Muscle layer of colon (tissue), 2 donors: ENCODE data around the gene COL4A1.
A peak's percentile ranks its signal among the peaks of the same experiment; 100 is the strongest.

ENCODE experiments used
- H3K27ac ChIP-seq: one replicate; pipeline ENCODE4 v1.7.0; 2013; ENCODE audit warnings: low read depth, mild to moderate bottlenecking, low read length, moderate library complexity
- H3K27me3 ChIP-seq, 2 donors: one replicate each; pipeline ENCODE4 v1.7.0; 2013; ENCODE audit warnings: low read length in 2 of 2, mild to moderate bottlenecking in 2 of 2; ENCODE audit not compliant: insufficient read depth in 2 of 2, control insufficient read depth in 1 of 2
- H3K36me3 ChIP-seq: one replicate; pipeline ENCODE4 v1.7.0; 2013; ENCODE audit warnings: mild to moderate bottlenecking, low read length; ENCODE audit not compliant: insufficient read depth
- H3K4me1 ChIP-seq: one replicate; pipeline ENCODE4 v1.7.0; 2013; ENCODE audit warnings: mild to moderate bottlenecking, low read length; ENCODE audit not compliant: insufficient read depth
- H3K4me3 ChIP-seq, 2 donors: one replicate each; pipeline ENCODE4 v1.7.0; 2013; ENCODE audit warnings: low read length in 2 of 2, low read depth in 1 of 2, mild to moderate bottlenecking in 1 of 2, moderate library complexity in 1 of 2
- H3K9ac ChIP-seq: one replicate; pipeline ENCODE4 v1.7.0; 2013; ENCODE audit warnings: low read length
- H3K9me3 ChIP-seq: one replicate; pipeline ENCODE4 v1.7.0; 2013; ENCODE audit warnings: mild to moderate bottlenecking, low read length
- donor health status: abdominal sarcoma.
- donor health status: Adenocarcinoma of cecum.

The COL4A1 gene

DNA sequence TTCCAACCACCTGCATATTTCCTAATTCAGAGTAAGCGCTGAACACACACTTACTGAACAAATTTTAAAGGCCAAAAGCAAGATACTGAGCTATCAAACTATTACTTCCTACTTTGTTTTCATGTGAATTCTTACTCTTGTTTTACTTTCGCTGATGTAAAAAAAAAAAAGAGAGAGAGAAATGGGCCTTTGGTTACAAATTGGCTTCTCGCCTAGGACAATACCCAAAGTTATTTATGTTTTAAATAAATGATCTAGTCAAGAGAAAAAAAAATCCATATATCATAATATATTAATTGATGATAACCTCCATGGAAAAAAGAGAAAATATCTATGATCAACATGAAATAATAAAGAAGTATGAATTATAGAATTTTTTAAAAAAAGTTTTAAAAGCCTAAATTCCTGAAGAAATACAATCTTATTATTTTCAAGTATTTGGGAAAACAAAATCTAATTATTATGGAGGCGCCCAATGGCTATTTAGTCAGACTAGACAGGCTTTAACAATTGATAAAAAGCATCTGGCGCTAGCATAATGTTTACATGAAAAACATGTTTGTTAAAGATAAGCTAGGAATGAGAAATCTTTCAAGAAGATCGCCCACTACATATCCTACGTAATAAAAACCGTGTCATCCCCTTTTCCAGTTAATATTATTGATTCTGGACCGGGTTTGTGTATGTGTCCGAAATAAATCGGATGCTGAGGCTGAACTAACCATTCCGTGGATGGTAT, 9.0 kb downstream of the COL4A1 start:
- H3K9ac ChIP-seq: peak overlapping the region; percentile 9
- H3K27me3 ChIP-seq: no peaks in the 10 kb centered on the region
- H3K27ac ChIP-seq: peak overlapping the region; percentile 81
- no peaks in the 10 kb centered on the region for H3K9me3 ChIP-seq
- H3K4me3 ChIP-seq: peak overlapping the region in 1 of 2 donors; percentile 49
- H3K36me3 ChIP-seq: no peaks in the 10 kb centered on the region
- peaks cover 83% of the 10 kb centered on the region for H3K4me1 ChIP-seq

DNA sequence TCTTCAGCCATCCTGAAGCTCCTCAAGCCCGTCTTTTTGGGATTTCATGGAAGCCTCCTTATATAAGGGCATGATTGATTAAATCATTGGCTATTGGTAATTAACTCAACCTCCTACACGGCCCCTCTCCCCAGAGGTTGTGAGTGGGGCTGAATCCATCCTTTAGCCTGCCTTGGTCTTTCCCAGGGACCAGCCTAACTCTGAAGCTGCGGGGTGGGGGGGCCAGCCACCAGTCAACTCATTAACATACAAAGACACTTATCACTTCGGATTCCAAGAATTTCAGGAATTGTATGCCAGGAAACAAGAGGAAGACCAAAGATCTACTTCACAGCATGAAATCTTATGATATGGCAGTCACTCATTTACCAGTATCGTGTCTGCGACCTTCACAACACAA, 9.9 kb downstream of the COL4A1 start:
- Histone ChIP-seq H3K36me3 (no peaks in the 10 kb centered on the region), H3K4me1 (peaks cover 75% of the 10 kb centered on the region), H3K4me3 (no peak overlapping the region), H3K9ac (no peak overlapping the region), H3K27ac (peak overlapping the region; percentile 4), H3K9me3 (no peaks in the 10 kb centered on the region), H3K27me3 (no peaks in the 10 kb centered on the region)

DNA sequence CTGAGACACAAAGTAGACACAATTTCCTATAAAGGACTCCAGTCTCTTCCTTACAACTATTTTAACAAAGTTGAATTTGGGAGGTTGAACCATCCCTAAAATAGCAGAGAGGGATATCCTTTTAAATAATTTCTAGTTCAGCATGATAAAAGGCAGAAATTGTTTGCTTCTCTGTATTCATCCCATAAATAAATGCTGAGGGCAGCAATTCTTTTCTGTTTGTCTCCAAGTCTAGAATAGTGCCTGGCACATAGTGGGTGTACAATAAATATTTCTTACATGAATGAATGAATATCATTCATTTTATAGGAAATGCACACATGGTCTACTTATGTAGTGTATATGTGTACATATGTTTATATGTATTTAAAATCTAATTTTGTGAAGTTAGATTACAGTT, 12.3 kb downstream of the COL4A1 start:
- Histone ChIP-seq H3K27ac (peak overlapping the region; percentile 35), H3K4me1 (peaks cover 69% of the 10 kb centered on the region), H3K4me3 (no peak overlapping the region), H3K27me3 (no peaks in the 10 kb centered on the region), H3K36me3 (no peaks in the 10 kb centered on the region), H3K9ac (no peak overlapping the region), H3K9me3 (no peaks in the 10 kb centered on the region)

DNA sequence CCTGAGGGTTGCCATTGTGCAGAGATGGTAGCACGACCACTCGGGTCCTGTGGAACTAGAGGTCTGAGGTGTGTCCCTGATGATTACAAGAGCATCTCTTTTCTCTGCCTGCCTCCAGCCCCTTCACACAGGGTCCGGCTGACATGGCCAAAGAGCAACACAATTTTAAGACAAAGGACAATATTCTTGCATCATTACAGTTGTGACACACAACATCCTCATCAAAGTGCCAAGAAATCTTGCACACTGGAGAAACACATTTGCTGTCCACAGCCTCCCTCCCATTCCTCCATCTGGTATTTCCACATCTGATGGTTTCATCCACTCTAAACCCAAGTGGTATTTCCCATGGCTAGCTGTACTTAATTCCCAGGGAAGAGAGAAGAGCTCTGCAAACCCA, 12.8 kb downstream of the COL4A1 start:
- H3K27me3 ChIP-seq: no peaks in the 10 kb centered on the region
- H3K4me3 ChIP-seq: no peak overlapping the region
- H3K27ac ChIP-seq: peak overlapping the region; percentile 35

DNA sequence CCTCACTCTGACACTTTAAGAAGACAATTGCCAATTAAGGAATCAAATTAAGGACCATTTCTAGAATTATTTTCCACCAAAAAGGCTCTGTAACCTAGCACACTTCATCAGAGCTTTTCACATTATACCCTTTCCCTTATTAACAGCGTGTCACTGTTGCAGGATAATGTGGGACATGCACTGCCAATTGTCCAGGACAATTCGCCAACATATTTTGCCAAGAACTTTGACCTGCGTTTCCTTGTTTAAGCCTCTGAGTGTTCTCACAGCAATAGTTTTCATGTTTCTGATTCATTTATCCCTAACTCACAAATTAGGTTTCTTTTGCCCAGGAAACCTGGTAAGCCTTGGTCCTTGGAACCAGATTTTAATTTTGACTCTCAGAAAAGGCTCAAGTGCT, 13.3 kb downstream of the COL4A1 start:
- no peak overlapping the region for H3K9ac ChIP-seq
- no peak overlapping the region for H3K4me3 ChIP-seq
- H3K4me1 ChIP-seq: peaks cover 66% of the 10 kb centered on the region
- no peaks in the 10 kb centered on the region for H3K36me3 ChIP-seq
- H3K27me3 ChIP-seq: no peaks in the 10 kb centered on the region
- H3K27ac ChIP-seq: peak overlapping the region; percentile 35
- no peaks in the 10 kb centered on the region for H3K9me3 ChIP-seq

More for the DNA sequence above, 12.8 kb downstream of the COL4A1 start:
- H3K4me1 ChIP-seq: peaks cover 69% of the 10 kb centered on the region
- H3K9me3 ChIP-seq: no peaks in the 10 kb centered on the region
- no peak overlapping the region for H3K9ac ChIP-seq
- H3K36me3 ChIP-seq: no peaks in the 10 kb centered on the region

DNA sequence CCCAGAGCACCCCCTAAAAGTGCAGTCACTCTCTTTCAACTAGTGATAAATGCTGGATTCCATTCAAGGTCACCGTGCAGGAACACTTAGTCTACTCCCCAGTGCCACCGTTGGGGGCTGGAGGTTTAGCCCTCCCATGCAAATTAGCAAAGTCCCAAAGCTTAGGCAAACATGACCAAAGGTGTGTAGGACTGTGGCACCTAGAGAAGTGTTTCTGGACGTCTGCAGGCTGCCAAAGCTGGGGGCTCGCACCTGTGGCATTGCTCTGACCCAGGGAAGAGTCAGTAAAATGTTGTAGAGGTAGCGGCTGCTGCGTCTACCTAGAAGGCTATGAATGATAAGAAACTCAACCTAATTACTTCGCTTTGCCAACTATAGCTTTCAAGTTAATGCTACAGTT, 13.9 kb downstream of the COL4A1 start:
- no peak overlapping the region for H3K4me3 ChIP-seq
- H3K9ac ChIP-seq: no peak overlapping the region
- no peaks in the 10 kb centered on the region for H3K27me3 ChIP-seq
- H3K27ac ChIP-seq: peak overlapping the region; percentile 32
- no peaks in the 10 kb centered on the region for H3K9me3 ChIP-seq
- H3K36me3 ChIP-seq: no peaks in the 10 kb centered on the region
- H3K4me1 ChIP-seq: peaks cover 60% of the 10 kb centered on the region

DNA sequence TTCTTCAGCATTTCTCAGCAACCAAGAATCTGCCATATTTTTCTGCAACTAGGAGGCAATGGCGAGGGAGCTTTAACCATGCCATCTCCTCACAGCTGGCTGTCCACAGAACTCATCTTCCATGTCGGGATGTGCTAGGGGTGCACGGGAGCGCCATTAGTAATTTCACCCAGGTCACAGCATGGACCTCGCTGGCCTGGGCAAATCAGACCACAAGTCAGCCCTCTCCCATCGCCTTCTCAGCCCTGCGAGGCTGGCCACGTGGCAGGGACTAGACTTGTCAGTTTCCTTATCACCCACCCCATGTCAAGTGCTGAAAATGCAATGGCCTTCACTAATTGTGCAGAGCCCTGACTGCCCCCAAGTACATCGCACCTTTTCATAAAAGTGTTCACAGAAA, 15.7 kb downstream of the COL4A1 start:
- no peak overlapping the region for H3K9ac ChIP-seq
- H3K27ac ChIP-seq: peak overlapping the region; percentile 86
- no peaks in the 10 kb centered on the region for H3K27me3 ChIP-seq
- no peaks in the 10 kb centered on the region for H3K9me3 ChIP-seq
- no peaks in the 10 kb centered on the region for H3K36me3 ChIP-seq
- H3K4me3 ChIP-seq: no peak overlapping the region
- H3K4me1 ChIP-seq: peaks cover 61% of the 10 kb centered on the region

DNA sequence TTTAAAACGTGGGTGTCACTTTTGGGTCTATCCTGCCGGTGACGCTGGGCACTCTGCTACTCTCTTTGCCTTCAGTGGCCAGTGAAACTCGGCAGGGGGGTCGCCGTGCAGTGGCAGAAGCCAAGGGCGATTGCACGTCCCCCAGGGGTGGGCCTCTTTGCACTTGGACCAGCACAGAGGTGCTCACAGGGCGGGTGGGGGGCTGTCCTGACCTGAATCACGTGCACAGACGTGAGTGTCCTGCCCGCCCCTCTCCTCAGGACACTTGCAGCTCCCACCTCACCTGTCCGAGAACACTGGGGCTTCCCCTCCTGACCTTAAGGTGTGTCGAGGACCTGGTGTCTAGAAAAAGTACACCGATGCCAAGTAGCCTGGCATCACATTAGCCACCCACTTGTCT, 16.1 kb downstream of the COL4A1 start:
- peak overlapping the region; percentile 86 for H3K27ac ChIP-seq
- H3K27me3 ChIP-seq: no peaks in the 10 kb centered on the region
- H3K9ac ChIP-seq: no peak overlapping the region
- H3K4me1 ChIP-seq: peaks cover 61% of the 10 kb centered on the region
- H3K9me3 ChIP-seq: no peaks in the 10 kb centered on the region
- no peaks in the 10 kb centered on the region for H3K36me3 ChIP-seq
- H3K4me3 ChIP-seq: no peak overlapping the region

DNA sequence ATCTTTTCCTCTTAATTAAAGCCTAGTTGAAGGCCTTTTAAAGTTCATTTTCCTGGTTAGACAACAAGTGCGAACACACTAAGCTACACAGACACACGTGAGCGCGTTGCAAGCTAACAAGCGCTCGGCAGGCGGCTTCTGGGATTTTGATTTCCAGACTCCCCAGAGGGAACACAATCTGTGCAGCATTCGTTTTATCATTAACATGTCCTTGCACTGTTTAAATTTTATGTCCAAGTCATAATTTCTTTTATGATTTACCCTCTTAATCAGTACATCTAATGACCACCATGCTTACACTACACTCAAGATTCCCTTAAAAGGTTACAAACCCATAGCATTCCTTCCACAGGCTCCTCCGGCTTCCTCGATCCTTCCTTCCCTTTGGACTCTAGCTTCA, 16.8 kb downstream of the COL4A1 start:
- no peaks in the 10 kb centered on the region for H3K9me3 ChIP-seq
- peak overlapping the region; percentile 20 for H3K9ac ChIP-seq
- peaks cover 61% of the 10 kb centered on the region for H3K4me1 ChIP-seq
- H3K36me3 ChIP-seq: no peaks in the 10 kb centered on the region
- H3K27ac ChIP-seq: peak overlapping the region; percentile 86
- no peaks in the 10 kb centered on the region for H3K27me3 ChIP-seq
- no peak overlapping the region for H3K4me3 ChIP-seq

DNA sequence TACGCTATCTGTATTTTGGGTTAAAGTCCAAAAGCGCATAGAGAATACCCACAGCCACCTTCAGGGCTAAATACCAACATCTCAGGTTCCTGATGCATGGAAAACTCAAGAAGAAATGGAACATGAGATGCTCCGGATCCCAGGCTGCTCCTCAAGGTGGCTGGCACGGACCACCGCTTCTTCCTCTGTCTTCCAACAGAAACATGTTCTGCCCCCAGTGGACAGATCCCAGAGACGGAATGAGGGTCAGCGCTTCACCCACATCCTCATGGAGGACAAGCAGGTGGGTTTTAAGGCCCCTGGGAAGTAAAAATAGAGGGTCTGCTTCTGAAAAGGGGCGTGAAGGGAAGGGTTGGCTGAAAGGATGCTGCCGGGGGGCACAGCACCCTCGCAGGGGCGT, 17.3 kb downstream of the COL4A1 start:
- no peaks in the 10 kb centered on the region for H3K27me3 ChIP-seq
- H3K27ac ChIP-seq: peak overlapping the region; percentile 86
- no peak overlapping the region for H3K9ac ChIP-seq
- H3K36me3 ChIP-seq: no peaks in the 10 kb centered on the region
- peaks cover 66% of the 10 kb centered on the region for H3K4me1 ChIP-seq
- H3K4me3 ChIP-seq: no peak overlapping the region
- H3K9me3 ChIP-seq: no peaks in the 10 kb centered on the region

DNA sequence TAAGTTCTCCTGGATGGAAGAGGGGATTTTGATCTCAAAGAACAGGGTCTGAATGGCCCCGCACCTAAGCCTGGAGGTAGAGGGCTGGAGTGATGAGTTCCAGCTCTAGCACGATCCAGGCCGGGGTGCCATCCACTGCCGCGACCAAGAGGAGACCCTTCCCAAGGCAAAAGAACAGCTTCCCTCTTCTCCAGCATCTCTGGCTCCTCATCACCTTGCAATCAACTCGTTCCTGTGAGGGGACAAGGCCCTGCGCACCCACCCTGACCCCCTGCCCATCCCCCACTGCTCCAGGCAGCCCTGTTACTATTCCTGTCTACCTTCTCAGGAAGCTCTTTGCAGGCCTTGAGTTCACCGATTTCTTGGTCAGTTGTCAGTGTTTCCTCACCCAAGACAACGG, 17.8 kb downstream of the COL4A1 start:
- H3K4me3 ChIP-seq: no peak overlapping the region
- no peak overlapping the region for H3K9ac ChIP-seq
- H3K27ac ChIP-seq: peak overlapping the region; percentile 86
- no peaks in the 10 kb centered on the region for H3K36me3 ChIP-seq
- H3K4me1 ChIP-seq: peaks cover 67% of the 10 kb centered on the region
- no peaks in the 10 kb centered on the region for H3K9me3 ChIP-seq
- H3K27me3 ChIP-seq: no peaks in the 10 kb centered on the region
